HepG2 (cell line): ENCODE data around the gene CTSD. TPM values are rescaled to one million over a fixed set of nuclear protein-coding genes. Genes with fewer than 3 reads are reported as not detected.

ENCODE experiments used
- ATAC-seq: fragments of 200-7000 bp; cut with Tn5 transposase; 3 replicates; pipeline ENCODE4 v1.9.1; 2020; ENCODE audit warnings: mild to moderate bottlenecking, moderate library complexity
- BruUV-seq: library from RNA; stranded (reverse); fragments of 400-500 nt; replicated peaks from 2 replicates; lab custom pipeline; 2021; lab: Mats Ljungman, UMichigan
- CTCF ChIA-PET: fragments of 300-600 bp; formaldehyde crosslinking; extraction: SDS; loops from one replicate; lab custom pipeline; 2021; ENCODE audit warnings: low total read pairs, inconsistent platforms, low intra/inter-chr PET ratio; lab: Yijun Ruan, JAX
- POLR2A ChIA-PET: fragments of 350-600 bp; sonication (Branson Sonifier 250); formaldehyde crosslinking; loops from one replicate; lab custom pipeline; 2020; ENCODE audit warnings: antibody characterized with exemption, inconsistent platforms; lab: Yijun Ruan, JAX
- DNase-seq: peaks from one replicate; pipeline ENCODE4 v3.0.0-alpha.2; 2015; ENCODE audit warnings: low spot score
- FAIRE-seq: peaks from 3 replicates; lab custom pipeline; 2011; peaks lifted over from hg19 to GRCh38; lab: Jason Lieb, UNC
- H2AFZ ChIP-seq: one replicate; pipeline ENCODE4 v1.6.1; 2011; ENCODE audit warnings: low read length, inconsistent platforms
- H3K27ac ChIP-seq: fragments of 300-600 bp; 3 replicates; pipeline ENCODE4 v1.8.0; 2011; ENCODE audit warnings: mixed run types, mild to moderate bottlenecking, mixed read lengths, low read length, inconsistent platforms; ENCODE audit not compliant: insufficient read depth; ENCODE audit errors: extremely low read length
- H3K27me3 ChIP-seq, 2 experiments: fragments of 200-600 bp in 1 of 2; 2 replicates in 1 of 2; 3 replicates in 1 of 2; pipeline versions ENCODE4 v1.6.0 to v1.8.0; 2011; ENCODE audit warnings: low read length in 2 of 2, mild to moderate bottlenecking in 2 of 2, moderate library complexity in 2 of 2, inconsistent platforms in 1 of 2; ENCODE audit not compliant: insufficient read depth in 2 of 2, control insufficient read depth in 1 of 2
- H3K36me3 ChIP-seq, 2 experiments: fragments of 200-600 bp in 1 of 2; replicated peaks in 1 of 2; 2 replicates in 1 of 2; 3 replicates in 1 of 2; pipeline versions ENCODE4 v1.5.1 to v1.8.0; 2011; ENCODE audit warnings: low read length in 2 of 2, inconsistent platforms in 1 of 2; ENCODE audit not compliant: insufficient read depth in 2 of 2, control insufficient read depth in 1 of 2
- H3K4me1 ChIP-seq: 2 replicates; pipeline ENCODE4 v1.5.1; 2012; ENCODE audit warnings: low read length, inconsistent platforms; ENCODE audit not compliant: insufficient read depth
- H3K4me2 ChIP-seq: 2 replicates; pipeline ENCODE4 v1.6.0; 2011; ENCODE audit warnings: low read depth, low read length, inconsistent platforms
- H3K4me3 ChIP-seq, 3 experiments: fragments of 200-600 bp in 1 of 3; sonication (generic), shearing (Covaris generic) in 1 of 3; replicated peaks in 1 of 3; 2 replicates each; pipeline ENCODE4 v1.5.1; 2011 to 2016; ENCODE audit warnings: low read length in 3 of 3, inconsistent platforms in 2 of 3, low read depth in 2 of 3, mild to moderate bottlenecking in 2 of 3, control low read depth in 1 of 3, mixed read lengths in 1 of 3; ENCODE audit not compliant: insufficient read depth in 1 of 3
- H3K79me2 ChIP-seq: one replicate; pipeline ENCODE4 v1.6.1; 2011; ENCODE audit warnings: low read length, inconsistent platforms; ENCODE audit not compliant: insufficient read depth
- H3K9ac ChIP-seq: 2 replicates; pipeline ENCODE4 v1.6.0; 2011; ENCODE audit warnings: mild to moderate bottlenecking, low read depth, low read length, inconsistent platforms; ENCODE audit not compliant: insufficient read depth
- H3K9me3 ChIP-seq: 2 replicates; pipeline ENCODE4 v1.5.1; 2012; ENCODE audit warnings: mild to moderate bottlenecking, low read length
- H4K20me1 ChIP-seq: 2 replicates; pipeline ENCODE4 v1.6.0; 2011; ENCODE audit warnings: inconsistent platforms, mild to moderate bottlenecking, low read length, moderate library complexity; ENCODE audit not compliant: insufficient read depth
- AGO2 ChIP-seq: fragments of 200-400 bp; formaldehyde crosslinking; optimal IDR thresholded peaks from 2 replicates; pipeline ENCODE3; 2017; ENCODE audit warnings: mild to moderate bottlenecking, low read depth, low read length, moderate library complexity
- HNF4A ChIP-seq: sonication (generic); formaldehyde crosslinking; IDR thresholded peaks from 2 replicates; pipeline ENCODE4 v1.4.0; 2020; ENCODE audit warnings: missing genetic modification reagents
- NR2C2 ChIP-seq: sonication (generic); formaldehyde crosslinking; IDR thresholded peaks from 2 replicates; pipeline ENCODE4 v1.4.0; 2020; ENCODE audit warnings: missing genetic modification reagents, mild to moderate bottlenecking, moderate library complexity, borderline replicate concordance
- NR2F6 ChIP-seq, 2 experiments: IDR thresholded peaks; 2 replicates each; pipeline ENCODE4 v1.6.1; 2016; ENCODE audit warnings: antibody characterized with exemption in 1 of 2, mild to moderate bottlenecking in 1 of 2
- RBFOX2 ChIP-seq: fragments of 200-400 bp; formaldehyde crosslinking; IDR thresholded peaks from 2 replicates; pipeline ENCODE4 v1.6.1; 2017; ENCODE audit warnings: low read depth, mild to moderate bottlenecking, low read length
- ZNF180 ChIP-seq: sonication (generic); formaldehyde crosslinking; IDR thresholded peaks from 2 replicates; pipeline ENCODE4 v1.4.0; 2020; ENCODE audit warnings: low read depth, missing genetic modification reagents, borderline replicate concordance
- ZNF761 ChIP-seq: sonication (generic); formaldehyde crosslinking; conservative IDR thresholded peaks from 2 replicates; pipeline ENCODE4 v1.4.0; 2020; ENCODE audit warnings: mild to moderate bottlenecking, missing genetic modification reagents
- WGBS: methylation state at CpG from one replicate; pipeline ENCODE4 v1.1.6; 2017; ENCODE audit warnings: low lambda C conversion rate; 5-methylcytosine and 5-hydroxymethylcytosine counted together
- in situ Hi-C: cut with HindIII; loops from 2 replicates; pipeline ENCODE4 v1.10.0; 2017; ENCODE audit warnings: low pct_unique_long_range_greater_than_20kb; ENCODE audit not compliant: extremely low pct_ligation_motif_present
- intact Hi-C: fragments of 100-400 bp; cut with micrococcal nuclease; formaldehyde crosslinking; loops from one replicate; pipeline ENCODE4 v1.10.0; 2022; ENCODE audit not compliant: unreplicated experiment
- polyA plus RNA-seq, 8 experiments: library from polyadenylated mRNA; depleted of rRNA in 3 of 8; stranded (reverse) in 7 of 8; unstranded in 1 of 8; fragments of >200 nt; fragmentation: Illumina TruSeq in 4 of 8; extraction: Trizol in 4 of 8; gene quantifications; 2 replicates each; pipeline versions ENCODE4 v1.2.1 to v1.2.3, GENCODE V29; 2011 to 2016; ENCODE audit warnings: low read depth in 4 of 8, missing spikeins in 1 of 8, mixed read lengths in 1 of 8; ENCODE audit not compliant: insufficient read depth in 1 of 8
- total RNA-seq, 5 experiments: library from RNA; depleted of rRNA; stranded (reverse); fragments of >200 nt; fragmentation: Illumina TruSeq; extraction: Trizol; gene quantifications; 2 replicates each; pipeline ENCODE4 v1.2.3, GENCODE V29; 2016; ENCODE audit warnings: low read depth in 1 of 5
- TF ChIP-seq, protein P1 (sequence below): sonication (generic); formaldehyde crosslinking; IDR thresholded peaks from 2 replicates; pipeline ENCODE4 v1.8.1; 2023; ENCODE audit warnings: mild to moderate bottlenecking, missing genetic modification reagents

Gene CTSD
- total and polyA plus RNA-seq, 2 of the 13 experiments (the other 11 are each of a cell fraction or from before 2014, with no cell fraction given) = 143 to 230 TPM

DNA sequence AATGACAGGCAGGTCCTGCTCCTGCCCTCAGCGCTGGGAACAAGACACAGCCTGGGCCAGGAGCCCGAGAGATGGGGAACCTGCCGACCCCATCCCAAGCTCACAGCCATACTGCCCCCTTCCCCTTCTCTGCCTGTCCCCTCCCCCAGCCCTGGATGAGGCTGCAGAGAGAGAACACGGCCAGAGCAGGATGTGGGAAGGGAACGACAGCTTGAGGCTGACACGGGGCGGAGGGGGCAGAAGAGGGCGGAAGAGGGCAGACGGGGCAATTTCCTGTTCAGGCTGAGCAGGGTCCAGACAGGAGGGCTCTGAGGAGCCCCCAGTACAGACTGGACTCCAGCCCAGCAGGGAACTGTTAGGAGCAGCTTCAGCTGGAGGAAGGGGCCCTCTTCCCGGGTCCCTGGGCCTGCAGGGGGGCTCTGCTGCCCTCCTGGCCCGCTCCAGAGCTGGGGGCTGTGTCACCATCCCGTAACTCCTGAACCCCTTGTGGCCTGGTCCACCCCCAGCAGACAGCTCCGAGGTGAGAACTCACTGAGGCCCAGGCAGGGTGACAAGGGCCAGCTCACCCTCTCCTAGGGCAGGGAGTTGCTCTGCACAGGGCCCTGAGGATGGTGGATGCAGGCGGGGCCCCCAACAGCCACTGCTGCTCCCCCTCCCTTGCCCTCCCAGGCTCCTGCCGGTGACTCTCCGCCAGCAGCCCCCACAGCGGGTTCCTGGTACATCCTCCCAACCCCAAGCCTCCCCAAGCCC is 5.7 kb downstream of the CTSD start:
- no peak overlapping the region for H3K4me2 ChIP-seq
- H3K9ac ChIP-seq = no peak overlapping the region
- H4K20me1 ChIP-seq = peaks cover 12% of the 10 kb centered on the region
- BruUV-seq = no TSS peak
- intact Hi-C loops = no loop called here
- WGBS = 90% methylated on average over 14 of the region's 17 CpGs
- no peaks in the 10 kb centered on the region for H3K27me3 ChIP-seq
- H3K27ac ChIP-seq = no peak overlapping the region
- ChIA-PET POLR2A (no interaction called here), CTCF (no interaction called here)
- FAIRE-seq = no peak
- no peak for DNase-seq
- no peak for TF ChIP-seq ZNF761
- no peak for ATAC-seq
- H3K9me3 ChIP-seq = no peaks in the 10 kb centered on the region
- peaks cover 31% of the 10 kb centered on the region for H3K4me1 ChIP-seq
- H3K79me2 ChIP-seq = peaks cover 7% of the 10 kb centered on the region
- in situ Hi-C loops = no loop called here
- peaks cover 27 to 38% of the 10 kb centered on the region in 2 experiments; a peak in 4 of 5 replicates for H3K36me3 ChIP-seq
- no peak overlapping the region for H3K4me3 ChIP-seq
- H2AFZ ChIP-seq = no peak overlapping the region

DNA sequence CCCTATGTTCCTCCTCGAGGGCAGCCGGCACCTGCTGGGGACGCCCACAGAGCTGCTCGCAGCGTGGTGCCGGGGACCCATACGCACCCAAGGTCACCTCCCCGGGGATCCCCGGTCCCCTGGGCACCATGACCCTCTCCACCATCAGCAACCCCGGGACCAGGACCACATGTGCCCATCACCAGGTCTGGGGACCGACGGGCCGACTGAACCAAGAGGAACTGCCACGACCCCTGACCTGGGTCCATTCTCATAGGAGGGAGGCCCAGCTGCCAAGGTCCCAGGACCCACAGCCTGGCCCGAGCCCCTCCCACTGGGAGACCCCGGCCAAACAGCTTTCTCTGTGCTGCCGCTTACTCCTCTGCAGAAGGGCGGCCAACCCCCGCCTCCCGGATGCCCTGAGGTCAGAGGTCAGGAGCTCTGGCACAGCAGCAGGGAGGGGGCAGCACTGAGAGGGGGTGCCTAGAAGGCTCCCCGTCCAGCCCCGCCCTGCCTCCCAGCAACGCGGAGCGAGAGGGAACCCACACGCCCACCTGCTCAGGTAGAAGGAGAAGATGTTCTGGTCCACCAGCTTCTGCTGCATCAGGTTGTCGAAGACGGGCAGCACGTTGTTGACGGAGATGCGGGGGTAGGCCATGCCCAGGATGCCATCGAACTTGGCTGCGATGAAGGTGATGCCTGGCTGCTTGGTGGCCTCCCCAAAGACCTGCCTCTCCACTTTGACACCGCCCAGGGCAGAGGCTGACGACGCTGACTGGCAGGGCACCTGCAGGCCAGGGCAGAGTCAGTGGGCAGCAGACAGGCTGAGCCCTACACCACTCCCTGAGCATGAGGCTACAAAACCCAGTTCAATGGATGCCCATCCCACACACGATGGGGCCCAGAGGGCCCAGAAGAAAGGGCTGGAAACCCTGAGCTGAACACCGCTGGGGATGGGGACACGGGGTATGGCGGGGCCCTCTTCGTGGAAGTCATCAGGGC is 6.6 kb downstream of the CTSD start:
- H3K79me2 ChIP-seq = no peaks in the 10 kb centered on the region
- WGBS = 97% methylated on average over 23 of the region's 41 CpGs
- H3K4me2 ChIP-seq = no peak overlapping the region
- no peak overlapping the region for H3K9ac ChIP-seq
- BruUV-seq = no TSS peak
- no peaks in the 10 kb centered on the region for H3K27me3 ChIP-seq
- DNase-seq (no peak), FAIRE-seq (no peak), ATAC-seq (no peak)
- peaks cover 12% of the 10 kb centered on the region for H4K20me1 ChIP-seq
- in situ Hi-C loops (no loop called here), intact Hi-C loops (no loop called here)
- H3K9me3 ChIP-seq = no peaks in the 10 kb centered on the region
- H3K36me3 ChIP-seq = peaks cover 27 to 39% of the 10 kb centered on the region in 2 experiments; a peak in 4 of 5 replicates
- H3K4me3 ChIP-seq = no peak overlapping the region
- peaks cover 24% of the 10 kb centered on the region for H3K4me1 ChIP-seq
- POLR2A ChIA-PET = no interaction called here
- H2AFZ ChIP-seq = no peak overlapping the region
- CTCF ChIA-PET = no interaction called here
- 0 out of 2 replicates have a peak, but pooled peaks have one; percentile 24 for TF ChIP-seq NR2F6 (IDR thresholded peaks at IDR 0.05)
- 0 out of 2 replicates have a peak, but pooled peaks have one; percentile 21 for TF ChIP-seq NR2F6 (CRISPR knock-in tag; IDR thresholded peaks at IDR 0.05)
- TF ChIP-seq NR2C2 (CRISPR knock-in tag) = peak; percentile 41; the same call in 1 of the 2 replicates
- peak; percentile 59 for TF ChIP-seq RBFOX2
- TF ChIP-seq HNF4A (CRISPR knock-in tag) = no peak
- TF ChIP-seq, protein P1, sequence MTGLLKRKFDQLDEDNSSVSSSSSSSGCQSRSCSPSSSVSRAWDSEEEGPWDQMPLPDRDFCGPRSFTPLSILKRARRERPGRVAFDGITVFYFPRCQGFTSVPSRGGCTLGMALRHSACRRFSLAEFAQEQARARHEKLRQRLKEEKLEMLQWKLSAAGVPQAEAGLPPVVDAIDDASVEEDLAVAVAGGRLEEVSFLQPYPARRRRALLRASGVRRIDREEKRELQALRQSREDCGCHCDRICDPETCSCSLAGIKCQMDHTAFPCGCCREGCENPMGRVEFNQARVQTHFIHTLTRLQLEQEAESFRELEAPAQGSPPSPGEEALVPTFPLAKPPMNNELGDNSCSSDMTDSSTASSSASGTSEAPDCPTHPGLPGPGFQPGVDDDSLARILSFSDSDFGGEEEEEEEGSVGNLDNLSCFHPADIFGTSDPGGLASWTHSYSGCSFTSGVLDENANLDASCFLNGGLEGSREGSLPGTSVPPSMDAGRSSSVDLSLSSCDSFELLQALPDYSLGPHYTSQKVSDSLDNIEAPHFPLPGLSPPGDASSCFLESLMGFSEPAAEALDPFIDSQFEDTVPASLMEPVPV (CRISPR knock-in tag) = no peak
- TF ChIP-seq AGO2 = peak; percentile 58
- TF ChIP-seq ZNF180 = no peak
- H3K27ac ChIP-seq = no peak overlapping the region
